Bronchial epithelial cell (primary cell): Measurements from ENCODE around the gene RBM10. TPM values are rescaled to one million over a fixed set of nuclear protein-coding genes. Genes with fewer than 3 reads are reported as not detected.

ENCODE experiments used
- DNase-seq: peaks from one replicate; pipeline ENCODE4 v3.0.0-alpha.2; 2010; ENCODE audit warnings: low read depth
- FAIRE-seq: peaks from 2 replicates; lab custom pipeline; 2011; peaks lifted over from hg19 to GRCh38; lab: Jason Lieb, UNC
- H3K27me3 ChIP-seq: 2 replicates; pipeline ENCODE4 v1.5.1; 2011; ENCODE audit warnings: low read length; ENCODE audit not compliant: control insufficient read depth, insufficient read depth
- H3K36me3 ChIP-seq: 2 replicates; pipeline ENCODE4 v1.5.1; 2011; ENCODE audit warnings: low read length; ENCODE audit not compliant: control insufficient read depth, insufficient read depth
- H3K4me3 ChIP-seq: 2 replicates; pipeline ENCODE4 v1.5.1; 2011; ENCODE audit warnings: mild to moderate bottlenecking, low read depth, low read length, control low read depth
- CTCF ChIP-seq: IDR thresholded peaks from 2 replicates; pipeline ENCODE4 v1.5.1; 2011; ENCODE audit warnings: mild to moderate bottlenecking, moderate library complexity, low read length, control low read depth, inconsistent platforms; ENCODE audit not compliant: insufficient read depth, severe bottlenecking
- total RNA-seq: library from RNA; depleted of rRNA; stranded (reverse); fragments of >200 nt; gene quantifications from 2 replicates; pipeline ENCODE4 v1.2.1, GENCODE V29; 2014

RBM10 gene
- total RNA-seq, 1 donor from 2014 or later: 29.0 TPM

GRCh38 chrX:47177079-47177478, 32.1 kb downstream of the RBM10 start:
- no peaks in the 10 kb centered on the region for H3K27me3 ChIP-seq
- DNase-seq (no peak), FAIRE-seq (no peak)
- peaks cover 27% of the 10 kb centered on the region for H3K36me3 ChIP-seq
- TF ChIP-seq CTCF: no peak
- H3K4me3 ChIP-seq: no peak overlapping the region

- no peak for TF ChIP-seq CTCF
Measured at GRCh38 chrX:47178337-47178736, 33.3 kb downstream of the RBM10 start.

GRCh38 chrX:47179221-47179927, 34.4 kb downstream of the RBM10 start:
- FAIRE-seq: no peak
- peaks cover 19% of the 10 kb centered on the region for H3K36me3 ChIP-seq
- DNase-seq: peak; percentile 30
- no peak overlapping the region for H3K4me3 ChIP-seq
- no peaks in the 10 kb centered on the region for H3K27me3 ChIP-seq
- TF ChIP-seq CTCF: no peak

More at GRCh38 chrX:47178337-47178736, 33.3 kb downstream of the RBM10 start:
- H3K27me3 ChIP-seq: no peaks in the 10 kb centered on the region
- FAIRE-seq (no peak), DNase-seq (no peak)
- no peak overlapping the region for H3K4me3 ChIP-seq
- H3K36me3 ChIP-seq: peaks cover 21% of the 10 kb centered on the region

- TF ChIP-seq CTCF: no peak
- DNase-seq (no peak), FAIRE-seq (no peak)
- Histone ChIP-seq H3K4me3 (no peak overlapping the region), H3K36me3 (peaks cover 17% of the 10 kb centered on the region), H3K27me3 (no peaks in the 10 kb centered on the region)
Measured at GRCh38 chrX:47179928-47180255, 34.9 kb downstream of the RBM10 start.

- Histone ChIP-seq H3K36me3 (peaks cover 17% of the 10 kb centered on the region), H3K4me3 (no peak overlapping the region), H3K27me3 (no peaks in the 10 kb centered on the region)
- no peak for DNase-seq
- no peak for FAIRE-seq
- no peak for TF ChIP-seq CTCF
Measured at GRCh38 chrX:47180346-47180745, 35.3 kb downstream of the RBM10 start.

GRCh38 chrX:47181301-47181700, 36.3 kb downstream of the RBM10 start:
- Histone ChIP-seq H3K36me3 (peaks cover 14% of the 10 kb centered on the region), H3K4me3 (no peak overlapping the region), H3K27me3 (no peaks in the 10 kb centered on the region)
- DNase-seq: no peak
- FAIRE-seq: no peak
- no peak for TF ChIP-seq CTCF
